Memory B cell (primary cell): ENCODE measurements around the gene MTX1.
"Not testable (repeated sequence)": the region's sequence is repeated elsewhere in the genome, so short reads cannot be mapped to it uniquely, and the experiment has no call there.

Experiments used
- ATAC-seq: fragments of 150-1000 bp; cut with Tn5 transposase; 2 replicates; pipeline ENCODE4 v1.10.0; 2021; ENCODE audit warnings: low read depth, mild to moderate bottlenecking, moderate library complexity
- DNase-seq, 2 donors: peaks; one replicate each; pipeline ENCODE4 v3.0.0; 2022; ENCODE audit warnings: low spot score in 2 of 2
- H3K27ac Mint-ChIP-seq: one replicate; pipeline ENCODE4 v1.8.0; 2022; ENCODE audit warnings: mild to moderate bottlenecking, moderate library complexity, mixed read lengths
- H3K27me3 Mint-ChIP-seq: one replicate; pipeline ENCODE4 v1.8.0; 2022; ENCODE audit warnings: mixed read lengths
- H3K36me3 Mint-ChIP-seq: one replicate; pipeline ENCODE4 v1.8.0; 2022; ENCODE audit warnings: mild to moderate bottlenecking, mixed read lengths
- H3K4me1 Mint-ChIP-seq: one replicate; pipeline ENCODE4 v1.8.0; 2022; ENCODE audit warnings: mixed read lengths
- H3K4me3 Mint-ChIP-seq: one replicate; pipeline ENCODE4 v1.8.0; 2022; ENCODE audit warnings: mild to moderate bottlenecking, moderate library complexity, mixed read lengths
- H3K9me3 Mint-ChIP-seq: one replicate; pipeline ENCODE4 v1.8.0; 2022; ENCODE audit warnings: mixed read lengths

MTX1 gene

DNA sequence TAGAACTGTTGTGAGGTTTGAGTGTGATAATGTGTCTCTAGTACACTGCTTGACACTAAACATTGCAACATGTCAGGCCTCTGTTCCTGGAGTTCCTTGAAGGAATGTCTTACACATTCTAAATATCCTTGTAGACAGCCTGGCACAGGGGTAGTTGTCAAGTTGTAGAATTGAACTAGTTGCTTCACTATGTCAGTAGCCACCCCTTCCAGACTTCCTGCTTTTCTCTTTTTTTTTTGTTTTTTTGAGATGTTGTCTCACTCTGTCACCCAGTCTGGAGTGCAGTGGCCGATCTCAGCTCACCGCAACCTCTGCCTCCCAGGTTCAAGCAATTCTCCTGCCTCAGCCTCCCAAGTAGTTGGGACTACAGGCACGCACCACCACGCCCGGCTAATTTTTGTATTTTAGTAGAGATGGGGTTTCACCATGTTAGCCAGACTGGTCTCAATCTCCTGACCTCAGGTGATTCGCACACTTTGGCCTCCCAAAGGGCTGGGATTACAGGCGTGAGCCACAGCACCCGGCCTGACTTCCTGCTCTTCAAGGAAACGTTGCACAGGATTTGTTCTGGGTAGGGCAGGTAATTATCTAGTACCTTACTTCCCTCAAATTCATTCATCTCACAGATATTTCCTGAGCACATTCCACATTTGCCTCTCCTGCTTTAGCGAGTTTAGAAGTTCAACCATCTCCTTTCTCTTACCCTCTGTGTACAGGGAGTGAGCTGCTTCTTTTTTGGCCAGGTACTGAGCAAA lies 11.9 kb downstream of the MTX1 start:
- not testable (repeated sequence) for ATAC-seq, H3K9me3 Mint-ChIP-seq

DNA sequence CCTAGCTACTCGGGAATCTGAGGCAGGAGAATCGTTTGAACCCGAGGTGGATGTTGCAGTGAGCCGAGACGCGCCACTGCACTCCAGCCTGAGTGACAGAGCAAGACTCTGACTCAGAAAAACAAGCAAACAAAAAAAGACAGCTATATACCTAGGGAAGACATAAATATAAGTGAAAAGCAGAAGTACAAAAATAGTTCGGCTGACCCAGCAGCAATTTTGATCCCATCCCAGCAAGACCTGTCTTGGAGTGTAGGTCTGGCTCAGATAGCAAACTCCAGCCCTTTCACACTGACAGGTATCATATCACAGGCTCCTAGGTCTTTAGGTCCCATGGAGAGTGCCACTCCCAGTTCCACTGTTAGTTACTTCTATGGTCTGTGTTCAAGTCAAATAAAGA lies 14.6 kb downstream of the MTX1 start:
- peak overlapping the region; percentile 50 for H3K4me3 Mint-ChIP-seq
- ATAC-seq (no peak), DNase-seq (no peak)
- H3K27ac Mint-ChIP-seq = peak overlapping the region; percentile 66
- no peaks in the 10 kb centered on the region for H3K36me3 Mint-ChIP-seq
- no peaks in the 10 kb centered on the region for H3K27me3 Mint-ChIP-seq
- H3K4me1 Mint-ChIP-seq = peaks cover 32% of the 10 kb centered on the region
- no peaks in the 10 kb centered on the region for H3K9me3 Mint-ChIP-seq

More for the DNA sequence above, 11.9 kb downstream of the MTX1 start:
- not testable (repeated sequence) for H3K36me3 Mint-ChIP-seq, H3K27ac Mint-ChIP-seq, H3K27me3 Mint-ChIP-seq, H3K4me3 Mint-ChIP-seq, DNase-seq
- H3K4me1 Mint-ChIP-seq = peaks cover 20% of the 10 kb centered on the region

DNA sequence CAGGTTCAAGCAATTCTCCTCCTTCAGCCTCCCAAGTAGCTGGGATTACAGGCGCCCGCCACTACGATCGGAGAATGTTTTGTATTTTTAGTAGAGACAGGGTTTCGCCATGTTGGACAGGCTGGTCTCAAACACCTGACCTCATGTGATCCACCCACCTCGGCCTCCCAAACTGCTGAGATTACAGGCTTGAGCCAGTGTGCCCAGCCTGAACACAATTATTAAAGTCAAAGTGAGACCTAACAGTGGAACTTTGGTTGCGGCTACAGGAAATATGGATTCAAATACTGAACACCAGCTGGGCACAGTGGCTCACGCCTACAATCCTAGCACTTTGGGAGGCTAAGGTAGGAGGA lies 16.9 kb downstream of the MTX1 start:
- not testable (repeated sequence) for H3K27me3 Mint-ChIP-seq, DNase-seq, H3K36me3 Mint-ChIP-seq, H3K9me3 Mint-ChIP-seq, ATAC-seq, H3K4me3 Mint-ChIP-seq
- peak overlapping the region; percentile 81 for H3K27ac Mint-ChIP-seq
- H3K4me1 Mint-ChIP-seq = peaks cover 31% of the 10 kb centered on the region

DNA sequence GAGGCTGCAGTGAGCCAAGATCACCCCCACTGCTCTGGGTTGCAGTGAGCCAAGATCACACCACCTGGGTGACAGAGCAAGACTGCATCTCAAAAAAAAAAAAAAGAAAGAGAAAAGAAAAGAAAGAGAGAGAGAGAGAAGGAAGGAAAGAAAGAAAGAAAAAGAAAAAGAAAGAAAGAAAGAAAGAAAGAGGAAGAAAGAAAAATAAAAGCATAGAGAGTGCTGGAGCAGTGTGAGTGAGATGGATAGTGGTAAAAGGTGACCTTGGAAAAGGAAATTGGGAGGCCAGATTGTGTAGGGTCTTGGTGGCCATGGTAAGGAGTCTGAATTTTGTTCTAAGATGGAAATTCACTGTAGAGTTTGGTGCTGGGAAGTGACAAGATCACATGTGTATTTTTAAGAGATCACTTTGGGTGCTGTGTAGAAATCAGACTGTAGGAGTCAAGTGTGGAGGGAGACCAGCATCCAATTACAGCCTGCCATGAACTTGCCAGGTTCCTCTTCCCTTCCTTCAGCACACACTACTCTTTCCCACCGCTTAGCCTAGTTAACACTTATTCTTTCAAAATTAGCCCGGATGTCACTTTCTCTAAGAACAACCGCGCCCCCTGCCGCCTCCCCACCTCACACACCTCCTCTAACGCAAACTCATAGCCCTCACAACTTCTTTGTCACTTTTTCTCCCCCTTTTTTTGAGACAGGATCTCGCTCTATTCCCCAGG lies 17.9 kb downstream of the MTX1 start:
- Mint-ChIP-seq H3K4me1 (peaks cover 31% of the 10 kb centered on the region), H3K36me3 (no peaks in the 10 kb centered on the region), H3K4me3 (peak overlapping the region; percentile 84), H3K27me3 (no peaks in the 10 kb centered on the region), H3K27ac (peak overlapping the region; percentile 81), H3K9me3 (no peaks in the 10 kb centered on the region)
- peak; percentile 69 to 76 for DNase-seq
- ATAC-seq = peak; percentile 47

DNA sequence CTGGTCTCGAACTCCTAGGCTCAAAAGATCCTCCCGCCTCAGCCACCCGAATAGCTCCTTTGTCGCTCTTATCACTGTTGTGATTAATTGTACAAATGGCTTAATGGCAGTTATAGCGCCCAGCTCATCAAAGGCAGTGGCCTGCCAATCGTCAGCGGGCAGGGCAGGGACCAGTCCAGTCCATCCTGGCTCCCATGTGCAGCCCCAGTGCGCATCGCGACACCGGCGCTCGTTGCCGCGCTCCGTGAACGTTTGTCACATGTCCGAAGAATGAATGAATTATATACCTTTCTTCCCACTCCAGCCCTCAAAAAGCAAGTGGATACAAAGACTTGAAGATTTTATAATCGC lies 18.4 kb downstream of the MTX1 start:
- peaks cover 31% of the 10 kb centered on the region for H3K4me1 Mint-ChIP-seq
- no peaks in the 10 kb centered on the region for H3K27me3 Mint-ChIP-seq
- DNase-seq (no peak), ATAC-seq (no peak)
- no peaks in the 10 kb centered on the region for H3K9me3 Mint-ChIP-seq
- peak overlapping the region; percentile 84 for H3K4me3 Mint-ChIP-seq
- H3K36me3 Mint-ChIP-seq = no peaks in the 10 kb centered on the region
- peak overlapping the region; percentile 81 for H3K27ac Mint-ChIP-seq

DNA sequence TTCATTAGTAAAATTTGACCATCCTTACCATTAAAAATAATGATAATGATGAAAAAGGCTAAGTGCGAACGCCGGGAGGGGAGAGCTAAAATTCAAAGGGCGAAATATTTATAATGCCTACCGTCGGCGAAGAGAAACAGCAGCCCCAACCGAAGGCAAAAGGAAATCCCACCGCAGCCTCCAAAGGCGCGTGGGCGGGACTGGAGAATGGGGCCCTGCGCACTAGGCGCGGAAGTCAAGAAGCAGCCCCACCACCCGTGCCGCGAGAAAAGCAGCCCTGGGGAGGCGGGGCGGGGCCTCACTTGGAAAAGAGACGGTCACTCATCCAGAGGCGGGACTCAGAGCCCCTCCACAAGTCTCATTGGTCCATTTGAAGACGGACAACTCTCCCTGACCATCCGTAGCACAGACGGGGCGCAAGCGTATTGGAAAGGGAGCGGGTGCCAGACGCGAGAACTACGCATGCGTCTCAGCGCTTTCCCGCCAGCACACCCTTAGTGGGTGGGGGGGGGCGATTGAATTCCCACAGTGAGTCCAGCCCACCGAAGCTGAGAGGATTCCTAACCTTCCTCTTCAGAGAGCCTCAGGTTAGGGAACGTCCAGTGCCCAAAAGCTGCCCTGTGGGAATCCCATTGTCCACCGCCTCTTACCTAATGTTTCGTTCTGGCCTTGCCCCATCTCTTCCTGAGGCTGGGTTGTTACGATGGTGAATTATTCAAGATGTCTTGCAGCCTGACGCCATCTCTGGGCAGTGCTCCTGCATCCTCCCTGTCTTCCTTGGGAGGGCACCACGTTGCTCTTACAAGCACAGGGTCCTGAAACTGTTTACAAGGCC lies 19.0 kb downstream of the MTX1 start:
- H3K4me3 Mint-ChIP-seq = peak overlapping the region; percentile 84
- peaks cover 29% of the 10 kb centered on the region for H3K4me1 Mint-ChIP-seq
- no peaks in the 10 kb centered on the region for H3K9me3 Mint-ChIP-seq
- H3K36me3 Mint-ChIP-seq = no peaks in the 10 kb centered on the region
- ATAC-seq (peak; percentile 88), DNase-seq (peak; percentile 80 to 92)
- no peaks in the 10 kb centered on the region for H3K27me3 Mint-ChIP-seq
- peak overlapping the region; percentile 81 for H3K27ac Mint-ChIP-seq

DNA sequence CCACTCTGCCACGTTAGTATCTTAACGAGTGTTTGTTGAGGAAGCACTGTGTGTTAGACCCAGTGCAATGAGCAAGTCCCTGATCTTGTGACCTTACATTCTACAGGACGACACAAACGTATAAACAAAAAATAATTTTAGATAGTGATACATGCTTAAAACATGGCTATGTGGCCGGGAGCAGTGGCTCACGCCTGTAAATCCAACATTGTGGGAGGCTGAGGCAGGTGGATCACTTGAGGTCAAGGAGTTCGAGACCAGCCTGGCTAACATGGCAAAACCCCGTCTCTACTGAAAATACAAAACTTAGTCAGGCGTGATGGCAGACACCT lies 19.6 kb downstream of the MTX1 start:
- peak overlapping the region; percentile 81 for H3K27ac Mint-ChIP-seq
- H3K36me3 Mint-ChIP-seq = no peaks in the 10 kb centered on the region
- no peak for ATAC-seq
- H3K9me3 Mint-ChIP-seq = no peaks in the 10 kb centered on the region
- peaks cover 25% of the 10 kb centered on the region for H3K4me1 Mint-ChIP-seq
- DNase-seq = no peak
- no peaks in the 10 kb centered on the region for H3K27me3 Mint-ChIP-seq
- peak overlapping the region; percentile 84 for H3K4me3 Mint-ChIP-seq

DNA sequence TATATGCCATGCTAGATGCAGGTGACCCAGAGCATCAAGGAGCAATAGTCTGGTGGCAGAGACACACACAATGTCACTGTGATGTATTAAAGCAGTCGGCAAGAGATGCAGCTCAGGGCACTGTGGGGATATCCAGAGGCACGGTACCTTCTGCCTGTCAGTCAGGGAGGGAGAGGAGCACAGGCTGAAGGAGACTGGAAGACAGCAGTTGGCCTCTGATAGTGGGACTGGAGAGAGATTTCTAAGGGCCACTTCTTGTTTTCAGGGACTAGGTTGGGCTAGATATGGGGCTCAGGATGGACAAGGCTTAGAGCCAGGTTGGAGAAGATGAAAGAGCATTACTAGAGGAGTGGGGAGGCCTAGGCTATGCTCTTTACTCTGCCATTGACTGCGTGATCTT lies 22.8 kb downstream of the MTX1 start:
- not testable (repeated sequence) for H3K4me3 Mint-ChIP-seq, H3K36me3 Mint-ChIP-seq, DNase-seq, H3K9me3 Mint-ChIP-seq, H3K27me3 Mint-ChIP-seq, H3K27ac Mint-ChIP-seq, ATAC-seq
- H3K4me1 Mint-ChIP-seq = peaks cover 12% of the 10 kb centered on the region

DNA sequence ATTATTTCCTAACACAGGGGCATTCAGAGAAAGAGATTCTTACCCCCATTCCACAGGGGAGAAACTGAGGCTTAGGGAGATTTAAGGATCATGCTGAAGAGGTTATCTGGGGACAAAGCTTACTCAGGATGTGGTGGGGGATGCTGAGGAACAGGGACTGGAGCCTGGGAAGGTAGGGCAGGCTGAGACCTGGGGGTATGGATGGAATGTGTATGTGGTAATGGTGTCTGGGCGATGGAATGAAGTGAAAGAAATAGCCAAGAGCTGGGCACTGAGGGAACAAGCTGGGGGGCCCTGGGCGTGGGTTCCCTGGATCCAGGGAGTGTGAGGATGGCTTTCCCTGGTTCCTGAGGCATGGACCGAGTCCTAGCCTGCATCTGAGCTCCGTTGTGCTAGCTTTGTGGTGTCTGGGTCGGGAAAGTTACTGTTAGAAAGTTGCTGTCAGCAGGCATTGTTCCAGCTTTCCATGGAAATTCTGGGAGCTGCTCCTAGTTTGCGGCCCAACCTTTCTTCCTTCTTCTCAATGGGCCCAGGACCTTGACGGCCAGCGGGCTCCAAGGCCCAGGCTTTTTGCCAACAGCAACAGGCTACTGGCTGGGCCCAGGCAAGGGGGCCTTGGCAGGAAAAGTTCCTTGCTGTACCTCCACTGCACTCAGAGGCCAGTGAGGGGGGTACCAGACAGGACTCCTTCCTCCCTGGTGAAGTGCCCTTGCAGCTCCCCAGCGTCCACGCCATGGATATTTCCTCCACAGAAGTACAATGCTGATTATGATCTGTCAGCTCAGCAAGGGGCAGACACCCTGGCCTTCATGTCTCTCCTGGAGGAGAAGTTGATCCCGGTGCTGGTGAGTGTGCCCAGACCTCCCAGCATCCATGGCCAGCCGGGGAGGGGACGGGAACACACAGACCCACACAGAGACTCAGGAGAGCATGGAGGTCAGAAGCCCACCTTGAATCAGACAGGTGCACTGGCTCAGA lies 23.8 kb downstream of the MTX1 start:
- not testable (repeated sequence) for ATAC-seq, H3K27ac Mint-ChIP-seq, H3K27me3 Mint-ChIP-seq, H3K4me3 Mint-ChIP-seq, H3K9me3 Mint-ChIP-seq, DNase-seq, H3K4me1 Mint-ChIP-seq, H3K36me3 Mint-ChIP-seq

DNA sequence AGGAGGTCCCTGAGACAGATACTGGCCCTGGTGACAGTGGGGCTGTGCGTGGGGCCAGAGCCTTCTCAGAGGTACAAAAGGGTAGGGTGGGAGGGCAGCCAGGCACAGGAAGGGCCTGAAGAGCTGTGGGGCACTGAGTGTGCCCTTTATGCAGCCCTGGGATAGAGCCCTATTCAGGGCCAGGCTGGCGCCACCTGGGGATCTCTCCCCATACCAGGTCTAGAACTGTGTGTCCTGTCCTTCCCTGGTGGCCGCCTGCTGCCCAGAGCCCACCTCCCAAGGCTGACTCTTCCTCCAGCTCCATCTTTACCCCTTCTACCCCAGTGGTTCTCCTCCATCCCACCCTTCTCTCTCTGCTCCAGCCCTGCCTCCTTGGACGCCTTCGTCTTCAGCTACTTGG lies 25.0 kb downstream of the MTX1 start:
- not testable (repeated sequence) for ATAC-seq, H3K27me3 Mint-ChIP-seq, H3K4me3 Mint-ChIP-seq, H3K27ac Mint-ChIP-seq, DNase-seq, H3K9me3 Mint-ChIP-seq, H3K4me1 Mint-ChIP-seq
- peaks cover 13% of the 10 kb centered on the region for H3K36me3 Mint-ChIP-seq

DNA sequence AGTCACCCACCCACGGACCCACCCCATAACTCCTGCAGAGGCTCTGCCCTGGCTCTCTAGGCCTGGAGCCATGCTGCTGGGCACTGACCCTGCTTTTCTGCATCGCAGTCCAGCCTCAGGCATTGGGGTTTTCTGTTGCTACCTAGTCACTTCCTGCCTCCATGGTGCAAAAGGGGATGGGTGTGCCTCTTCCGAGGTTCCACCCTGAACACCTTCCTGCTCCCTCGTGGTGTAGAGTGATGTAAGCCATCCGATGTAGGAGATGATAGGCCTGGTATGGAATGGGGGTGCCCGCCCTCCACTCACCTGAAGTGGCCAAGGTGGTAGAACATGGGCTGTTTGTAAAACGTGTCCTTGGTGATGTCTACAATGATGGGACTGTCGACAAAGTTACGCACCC lies 26.9 kb downstream of the MTX1 start:
- ATAC-seq, H3K27ac Mint-ChIP-seq, H3K4me1 Mint-ChIP-seq, H3K27me3 Mint-ChIP-seq, DNase-seq, H3K9me3 Mint-ChIP-seq, H3K4me3 Mint-ChIP-seq: not testable (repeated sequence)
- peaks cover 17% of the 10 kb centered on the region for H3K36me3 Mint-ChIP-seq

DNA sequence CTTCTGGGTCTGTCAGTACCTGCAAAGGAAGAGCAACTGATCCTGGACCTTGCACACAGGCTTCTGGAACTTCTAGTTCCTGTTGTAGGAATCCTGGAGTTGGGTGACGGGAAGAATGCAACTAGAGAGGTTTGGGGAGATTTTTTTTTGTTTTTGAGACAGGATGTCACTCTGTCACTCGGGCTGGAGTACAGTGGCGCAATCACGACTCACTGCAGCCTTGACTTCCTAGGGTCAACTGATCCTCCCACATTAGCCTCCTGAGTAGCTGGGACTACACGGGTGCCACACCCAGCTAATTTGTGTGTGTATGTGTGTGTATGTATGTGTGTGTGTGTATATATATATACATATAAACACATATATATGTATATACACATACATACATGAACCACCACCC lies 28.0 kb downstream of the MTX1 start:
- ATAC-seq = no peak
- H3K4me1 Mint-ChIP-seq = peaks cover 12% of the 10 kb centered on the region
- no peak for DNase-seq
- peaks cover 17% of the 10 kb centered on the region for H3K36me3 Mint-ChIP-seq
- H3K9me3 Mint-ChIP-seq = no peaks in the 10 kb centered on the region
- no peaks in the 10 kb centered on the region for H3K27me3 Mint-ChIP-seq
- H3K4me3 Mint-ChIP-seq = no peak overlapping the region
- H3K27ac Mint-ChIP-seq = no peak overlapping the region

DNA sequence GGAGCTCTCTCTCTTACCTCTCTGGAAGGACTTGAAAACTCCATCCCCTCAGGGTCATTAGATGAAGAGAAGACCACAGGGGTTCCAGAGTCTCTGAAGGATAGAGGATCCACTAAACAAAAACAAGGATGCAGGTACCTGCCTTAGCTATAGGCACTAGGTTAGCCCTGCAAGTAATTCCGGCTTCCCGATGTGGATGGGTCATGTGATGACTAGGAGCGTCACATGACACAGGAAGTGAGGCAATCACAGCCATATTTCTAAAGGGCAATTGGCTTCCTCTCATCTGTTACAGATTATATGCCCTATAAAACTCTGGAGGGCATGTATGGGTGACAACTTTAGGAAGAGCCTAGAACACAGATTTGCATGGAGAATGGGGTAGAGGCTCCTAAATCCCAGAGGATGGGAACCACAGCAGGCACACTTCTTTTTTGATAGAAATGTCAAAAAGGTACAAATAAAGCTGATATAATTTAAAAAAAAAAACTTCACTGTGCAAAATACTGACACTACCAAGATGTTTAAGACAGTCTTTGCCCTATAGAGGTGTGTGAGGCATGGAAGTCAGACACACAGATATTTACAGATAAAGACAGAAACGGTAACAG lies 32.7 kb downstream of the MTX1 start:
- peak; percentile 42 to 51 for DNase-seq
- peak; percentile 31 for ATAC-seq
- H3K36me3 Mint-ChIP-seq = peaks cover 11% of the 10 kb centered on the region
- H3K27me3 Mint-ChIP-seq = no peaks in the 10 kb centered on the region
- H3K9me3 Mint-ChIP-seq = no peaks in the 10 kb centered on the region
- peaks cover 25% of the 10 kb centered on the region for H3K4me1 Mint-ChIP-seq
- peak overlapping the region; percentile 83 for H3K27ac Mint-ChIP-seq
- H3K4me3 Mint-ChIP-seq = peak overlapping the region; percentile 86
